CD4-positive, alpha-beta T cell (primary cell): Measurements from ENCODE around the gene NEK3. TPM values are rescaled to one million over a fixed set of nuclear protein-coding genes. Genes with fewer than 3 reads are reported as not detected.
A peak's percentile ranks its signal among the peaks of the same experiment; 100 is the strongest.
"Not testable (repeated sequence)": the region's sequence is repeated elsewhere in the genome, so short reads cannot be mapped to it uniquely, and the experiment has no call there.

Experiments used
- ATAC-seq: fragments of 200-7000 bp; cut with Tn5 transposase; one replicate; pipeline ENCODE4 v1.10.0; 2022; ENCODE audit warnings: mild to moderate bottlenecking; ENCODE audit not compliant: poor library complexity
- CTCF ChIA-PET: fragments of 350-600 bp; sonication (Branson Sonifier 250); formaldehyde crosslinking; loops from one replicate; lab custom pipeline; 2021; ENCODE audit warnings: antibody characterized with exemption, inconsistent platforms; lab: Charles Lee
- POLR2A ChIA-PET: fragments of 350-600 bp; sonication (Branson Sonifier 250); formaldehyde crosslinking; loops from one replicate; lab custom pipeline; 2021; ENCODE audit warnings: antibody characterized with exemption, inconsistent platforms; lab: Charles Lee
- DNase-seq, 14 experiments: peaks; one replicate each; pipeline ENCODE4 v3.0.0-alpha.2; 2013 to 2020; ENCODE audit warnings: mixed read lengths in 2 of 14
- H3K27ac ChIP-seq, 2 donors: one replicate each; pipeline versions ENCODE4 v1.5.1 to v1.7.0; 2013; ENCODE audit warnings: low read length in 2 of 2, low read depth in 1 of 2, mild to moderate bottlenecking in 1 of 2
- H3K27me3 ChIP-seq, 2 experiments: 1 replicate in 1 of 2; 2 replicates in 1 of 2; pipeline versions ENCODE4 v1.6.1 to v1.7.0; 2013; ENCODE audit warnings: low read length in 2 of 2, control low read depth in 1 of 2, mild to moderate bottlenecking in 1 of 2, moderate library complexity in 1 of 2; ENCODE audit not compliant: insufficient read depth in 2 of 2, control insufficient read depth in 1 of 2
- H3K36me3 ChIP-seq: one replicate; pipeline ENCODE4 v1.6.1; 2013; ENCODE audit warnings: low read length, control low read depth; ENCODE audit not compliant: insufficient read depth
- H3K4me1 ChIP-seq: one replicate; pipeline ENCODE4 v1.6.1; 2013; ENCODE audit warnings: low read length, control low read depth; ENCODE audit not compliant: insufficient read depth
- H3K4me3 ChIP-seq: one replicate; pipeline ENCODE4 v1.5.1; 2013; ENCODE audit warnings: mild to moderate bottlenecking, low read length, moderate library complexity
- H3K9me3 ChIP-seq, 2 experiments: 1 replicate in 1 of 2; 2 replicates in 1 of 2; pipeline versions ENCODE4 v1.6.1 to v1.7.0; 2013; ENCODE audit warnings: low read length in 2 of 2, mild to moderate bottlenecking in 2 of 2, control low read depth in 1 of 2, moderate library complexity in 1 of 2; ENCODE audit not compliant: control insufficient read depth in 1 of 2, insufficient read depth in 1 of 2
- H3K27ac Mint-ChIP-seq: one replicate; pipeline ENCODE4 v1.8.0; 2020; ENCODE audit warnings: mixed read lengths
- H3K27me3 Mint-ChIP-seq: one replicate; pipeline ENCODE4 v1.8.0; 2021; ENCODE audit warnings: mixed read lengths
- H3K36me3 Mint-ChIP-seq: one replicate; pipeline ENCODE4 v1.8.0; 2021; ENCODE audit warnings: low read depth, mixed read lengths
- H3K4me1 Mint-ChIP-seq: one replicate; pipeline ENCODE4 v1.8.0; 2021; ENCODE audit warnings: low read depth, mixed read lengths
- H3K4me3 Mint-ChIP-seq: one replicate; pipeline ENCODE4 v1.8.0; 2020; ENCODE audit warnings: mild to moderate bottlenecking, mixed read lengths
- H3K9me3 Mint-ChIP-seq: one replicate; pipeline ENCODE4 v1.8.0; 2020; ENCODE audit warnings: mixed read lengths
- intact Hi-C, 2 experiments: fragments of 100-400 bp; cut with DNase I in 1 of 2; cut with micrococcal nuclease in 1 of 2; formaldehyde crosslinking; loops; one replicate each; pipeline versions ENCODE4 v1.15.1 to v1.9.0; 2023 to 2025; cut with DNase I, micrococcal nuclease
- total RNA-seq, 174 experiments: library from RNA in 2 of 174; stranded (reverse) in 2 of 174; gene quantifications; one replicate each; pipeline ENCODE4 v1.2.3 and lab custom pipeline; 2021 to 2026
- TF ChIP-seq, protein P1 (sequence below): fragments of 200-600 bp; IDR thresholded peaks from one replicate; pipeline ENCODE4 v1.8.0; 2022; ENCODE audit warnings: antibody characterized with exemption, mild to moderate bottlenecking

NEK3 gene
- total RNA-seq, 2 experiments from 2014 or later = 7.0 TPM

DNA sequence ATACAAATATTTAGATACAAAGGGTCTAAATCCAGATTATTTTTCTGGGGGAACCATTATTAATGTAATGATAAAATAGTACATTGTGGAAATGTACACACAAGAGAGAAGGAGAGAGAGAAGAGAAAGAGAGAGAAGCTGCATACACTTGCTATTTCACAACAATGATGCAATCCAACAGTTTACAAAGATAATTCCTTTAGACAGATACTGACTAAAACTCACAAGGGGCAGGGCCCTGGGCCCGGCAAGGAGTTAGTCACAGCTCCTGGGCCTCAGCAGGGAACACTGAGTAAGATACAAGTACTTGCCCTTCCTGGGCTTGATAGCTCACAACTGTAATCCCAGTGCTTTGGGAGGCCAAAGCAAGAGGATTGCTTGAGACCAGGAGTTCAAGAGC, 44.5 kb upstream of the NEK3 start:
- H3K27me3 Mint-ChIP-seq, H3K36me3 Mint-ChIP-seq, H3K27ac ChIP-seq, H3K4me1 ChIP-seq, ATAC-seq, H3K9me3 Mint-ChIP-seq, H3K36me3 ChIP-seq, POLR2A ChIA-PET, H3K4me3 ChIP-seq, H3K27me3 ChIP-seq, H3K27ac Mint-ChIP-seq, H3K4me3 Mint-ChIP-seq, H3K9me3 ChIP-seq, CTCF ChIA-PET: not testable (repeated sequence)
- peak in 2 of 14 experiments; percentile 23 to 45 for DNase-seq
- intact Hi-C loops = loop anchor here in 1 of 2 experiments (2.0 to 10.0 kb wide), 3 partner anchors 203 to 1079 kb away; no protein-coding TSS in a partner anchor
- H3K4me1 Mint-ChIP-seq = peaks cover 11% of the 10 kb centered on the region

DNA sequence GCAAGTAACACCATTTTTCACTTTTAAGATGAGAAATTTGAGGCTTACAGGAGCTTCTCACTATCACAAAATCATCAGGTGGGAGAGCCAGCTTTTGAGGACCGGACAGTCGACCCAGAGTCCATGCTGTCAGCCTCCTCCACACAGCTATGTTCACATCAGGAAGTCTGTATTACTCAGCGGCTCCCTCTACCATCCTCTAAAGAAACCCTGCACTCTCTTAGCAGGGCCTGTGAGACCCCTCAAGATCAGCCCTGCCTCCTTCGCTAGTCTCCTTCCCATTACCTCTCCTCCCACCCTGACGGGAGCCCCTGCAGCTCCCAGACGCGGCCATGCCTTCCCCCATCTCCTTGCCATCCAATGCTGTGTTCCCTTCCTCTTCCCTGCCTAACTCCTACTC, 43.1 kb upstream of the NEK3 start:
- ATAC-seq, CTCF ChIA-PET: not testable (repeated sequence)
- peaks cover 11% of the 10 kb centered on the region for H3K4me1 Mint-ChIP-seq

GRCh38 chr13:52201439-52202193, 42.2 kb upstream of the NEK3 start:
- H3K4me1 ChIP-seq, H3K27me3 Mint-ChIP-seq, H3K4me3 ChIP-seq, H3K27ac Mint-ChIP-seq, H3K36me3 ChIP-seq, H3K9me3 Mint-ChIP-seq, H3K36me3 Mint-ChIP-seq, POLR2A ChIA-PET, H3K27ac ChIP-seq, H3K9me3 ChIP-seq, H3K27me3 ChIP-seq: not testable (repeated sequence)
- CTCF ChIA-PET = interaction anchor here (0.6 to 1.2 kb wide), 3 partner anchors 74 to 760 kb away, joined by 3 to 8 read pairs (median 3); no protein-coding TSS in a partner anchor
- peaks cover 11% of the 10 kb centered on the region for H3K4me1 Mint-ChIP-seq
- TF ChIP-seq, protein P1, sequence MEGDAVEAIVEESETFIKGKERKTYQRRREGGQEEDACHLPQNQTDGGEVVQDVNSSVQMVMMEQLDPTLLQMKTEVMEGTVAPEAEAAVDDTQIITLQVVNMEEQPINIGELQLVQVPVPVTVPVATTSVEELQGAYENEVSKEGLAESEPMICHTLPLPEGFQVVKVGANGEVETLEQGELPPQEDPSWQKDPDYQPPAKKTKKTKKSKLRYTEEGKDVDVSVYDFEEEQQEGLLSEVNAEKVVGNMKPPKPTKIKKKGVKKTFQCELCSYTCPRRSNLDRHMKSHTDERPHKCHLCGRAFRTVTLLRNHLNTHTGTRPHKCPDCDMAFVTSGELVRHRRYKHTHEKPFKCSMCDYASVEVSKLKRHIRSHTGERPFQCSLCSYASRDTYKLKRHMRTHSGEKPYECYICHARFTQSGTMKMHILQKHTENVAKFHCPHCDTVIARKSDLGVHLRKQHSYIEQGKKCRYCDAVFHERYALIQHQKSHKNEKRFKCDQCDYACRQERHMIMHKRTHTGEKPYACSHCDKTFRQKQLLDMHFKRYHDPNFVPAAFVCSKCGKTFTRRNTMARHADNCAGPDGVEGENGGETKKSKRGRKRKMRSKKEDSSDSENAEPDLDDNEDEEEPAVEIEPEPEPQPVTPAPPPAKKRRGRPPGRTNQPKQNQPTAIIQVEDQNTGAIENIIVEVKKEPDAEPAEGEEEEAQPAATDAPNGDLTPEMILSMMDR = peak; percentile 50
- peak overlapping the region; percentile 26 for H3K4me3 Mint-ChIP-seq
- peak; percentile 90 for ATAC-seq
- intact Hi-C loops = loop anchor here (1.0 to 10.0 kb wide), 5 partner anchors 200 to 1077 kb away; partner anchors contain the start of gene TMEM272 (in 1 of the 2)
- peak in 7 of 14 experiments; percentile 8 to 71 (median 26) for DNase-seq

More for the DNA sequence above, 43.1 kb upstream of the NEK3 start:
- H3K36me3 ChIP-seq, H3K9me3 Mint-ChIP-seq, POLR2A ChIA-PET, H3K27me3 Mint-ChIP-seq, H3K27me3 ChIP-seq, H3K4me1 ChIP-seq, H3K9me3 ChIP-seq, H3K36me3 Mint-ChIP-seq, H3K4me3 ChIP-seq, H3K27ac ChIP-seq, H3K4me3 Mint-ChIP-seq, DNase-seq, H3K27ac Mint-ChIP-seq: not testable (repeated sequence)
- intact Hi-C loops = loop anchor here in 1 of 2 experiments (2.0 to 10.0 kb wide), 3 partner anchors 202 to 1078 kb away; no protein-coding TSS in a partner anchor

- ATAC-seq = peak; percentile 35
- Mint-ChIP-seq H3K36me3 (peaks cover 15% of the 10 kb centered on the region), H3K27me3 (no peaks in the 10 kb centered on the region), H3K9me3 (no peaks in the 10 kb centered on the region), H3K4me3 (peak overlapping the region; percentile 97), H3K27ac (peak overlapping the region; percentile 95), H3K4me1 (peaks cover 26% of the 10 kb centered on the region)
- TF ChIP-seq, protein P1 = no peak
- Histone ChIP-seq H3K4me1 (peaks cover 21% of the 10 kb centered on the region), H3K27ac (no peak overlapping the region), H3K27me3 (no peaks in the 10 kb centered on the region), H3K9me3 (peaks cover 0 to 5% of the 10 kb centered on the region in 2 experiments), H3K36me3 (no peaks in the 10 kb centered on the region), H3K4me3 (peak overlapping the region; percentile 85)
- POLR2A ChIA-PET = interaction anchor here (1.0 to 2.8 kb wide), 7 partner anchors 35 to 744 kb away, joined by 3 to 19 read pairs (median 8); partner anchors contain the start of genes ALG11, ATP7B, INTS6 and NEK3
- intact Hi-C loops = loop anchor here in 1 of 2 experiments (2.0 to 10.0 kb wide), 4 partner anchors 185 to 611 kb away; partner anchors contain the start of genes ATP7B, SUGT1 and WDFY2
- peak; percentile 30 to 85 (median 60) for DNase-seq
- CTCF ChIA-PET = interaction anchor here (0.9 to 1.5 kb wide), 2 partner anchors 39 to 364 kb away, joined by 3 to 5 read pairs; no protein-coding TSS in a partner anchor
Observed at GRCh38 chr13:52195401-52195837, 36.0 kb upstream of the NEK3 start.
